Vagina (tissue), 1 donor: ENCODE measurements around the gene NPC2. TPM values are rescaled to one million over a fixed set of nuclear protein-coding genes. Genes with fewer than 3 reads are reported as not detected.

ENCODE experiments used
- total RNA-seq: library from RNA; depleted of rRNA; stranded (reverse); fragments of >200 nt; gene quantifications from one replicate; pipeline ENCODE4 v1.2.3, GENCODE V29; 2016

The NPC2 gene
- total RNA-seq, 1 donor from 2014 or later: 165 TPM

Other genes with a start within 250 kb of the NPC2 start
- gene ABCD4, start 190.4 kb downstream of the NPC2 start, total RNA-seq: 52.3 TPM
- not detected for gene VRTN, start 144.8 kb downstream of the NPC2 start, total RNA-seq
- gene SYNDIG1L, start 67.1 kb downstream of the NPC2 start, total RNA-seq: not detected
- 26.0 TPM for gene ISCA2, start 460 bp upstream of the NPC2 start, total RNA-seq
- gene LTBP2, start 118.9 kb upstream of the NPC2 start, total RNA-seq: 52.5 TPM
- 32.7 TPM for gene AREL1, start 219.8 kb upstream of the NPC2 start, total RNA-seq
- 11.0 TPM for gene FCF1, start 219.8 kb upstream of the NPC2 start, total RNA-seq